Right ventricle myocardium superior (tissue), 1 donor: ENCODE data around the gene ZMYM2. TPM values are rescaled to one million over a fixed set of nuclear protein-coding genes. Genes with fewer than 3 reads are reported as not detected.
A peak's percentile ranks its signal among the peaks of the same experiment; 100 is the strongest.
"Not testable (repeated sequence)": the region's sequence is repeated elsewhere in the genome, so short reads cannot be mapped to it uniquely, and the experiment has no call there.

ENCODE experiments used
- ATAC-seq: fragments of 200-7000 bp; cut with Tn5 transposase; one replicate; pipeline ENCODE4 v1.9.1; 2020; ENCODE audit warnings: mild to moderate bottlenecking; ENCODE audit not compliant: poor library complexity
- DNase-seq: peaks from one replicate; pipeline ENCODE4 v3.0.0-alpha.2; 2020
- intact Hi-C: fragments of 100-400 bp; cut with DNase I; formaldehyde crosslinking; loops from one replicate; pipeline ENCODE4 v1.11.2; 2022
- long read RNA-seq: library from polyadenylated mRNA; unstranded; transcript quantifications from one replicate; pipeline ENCODE4 v2.0.0, GENCODE V29; 2021
- total RNA-seq: library from RNA; stranded (reverse); fragmentation: NEBNext Ultra II Directional; extraction: Animal tissue kit (Norgen Biotek cat#: 25700); gene quantifications from one replicate; pipeline ENCODE4 v1.2.1, GENCODE V29; 2021
- donor health status: DM: no; HTN: yes; CAD: no; lungs with severe emphysema.

Gene ZMYM2
- total RNA-seq, result 48.4 TPM
- long read RNA-seq, full-length matches to known transcripts, result 2 of 36 reads
- long read RNA-seq, partial matches to known transcripts, result 12 of 36 reads
- long read RNA-seq, other reads (novel, unspliced or antisense), result 22 of 36 reads

DNA sequence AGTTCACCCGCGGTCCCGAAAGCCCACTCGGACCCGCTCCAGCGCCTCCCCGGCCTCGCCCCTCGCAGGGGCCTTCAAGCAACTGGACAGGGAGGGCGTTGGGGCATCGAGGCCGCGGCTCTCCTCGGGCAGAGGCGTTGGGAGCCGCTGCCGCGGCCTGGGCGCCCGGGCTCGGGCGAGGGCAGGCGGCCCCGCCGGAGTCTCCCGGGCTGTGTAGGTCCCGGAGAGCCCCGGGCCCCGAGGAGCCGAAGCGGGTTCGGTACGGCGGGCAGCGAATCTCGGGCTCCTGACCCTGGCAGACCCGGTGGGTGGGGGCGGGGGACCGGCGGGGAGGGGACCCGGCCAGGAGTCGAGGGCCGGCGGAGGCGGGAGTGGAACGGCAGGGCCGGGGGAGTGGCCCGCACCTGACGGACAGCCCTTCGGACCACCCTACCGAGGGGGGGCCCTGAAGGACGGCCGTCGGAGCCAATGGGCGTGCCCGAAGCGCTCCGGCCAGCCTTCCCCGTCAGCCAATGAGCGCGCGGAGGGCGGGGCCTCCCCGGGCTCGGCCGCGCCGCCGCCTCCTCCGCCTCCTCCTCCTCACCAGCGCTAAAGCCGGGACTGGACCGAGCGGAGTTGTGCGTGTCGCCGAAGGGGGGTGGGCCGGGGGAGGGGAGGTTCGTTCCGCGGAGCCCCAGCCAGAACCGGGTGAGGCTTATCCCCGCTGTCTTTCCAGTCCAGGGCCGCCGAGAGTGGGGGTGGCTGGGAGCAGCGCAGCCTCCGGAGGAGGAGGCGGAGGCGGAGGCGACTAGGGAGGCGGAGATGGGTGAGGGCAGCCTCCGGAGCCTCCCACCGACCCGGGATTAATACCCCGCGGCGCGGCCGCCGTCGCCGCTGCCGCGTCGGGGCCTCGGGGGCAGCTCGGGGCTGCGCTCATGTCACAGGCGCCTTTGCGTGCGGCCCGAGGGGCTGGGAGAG, at the start of gene ZMYM2:
ZMYM2 (plus strand) TSS at position 573 of the 957 bp plus-strand sequence. CDS start 34,346 bp downstream, outside the sequence.
- ATAC-seq (peak; percentile 95), DNase-seq (peak; percentile 99)
- intact Hi-C loops, result loop anchor here (5.0 kb wide), 1 partner anchor 96 kb away; the partner anchor contains the start of gene ZMYM5

DNA sequence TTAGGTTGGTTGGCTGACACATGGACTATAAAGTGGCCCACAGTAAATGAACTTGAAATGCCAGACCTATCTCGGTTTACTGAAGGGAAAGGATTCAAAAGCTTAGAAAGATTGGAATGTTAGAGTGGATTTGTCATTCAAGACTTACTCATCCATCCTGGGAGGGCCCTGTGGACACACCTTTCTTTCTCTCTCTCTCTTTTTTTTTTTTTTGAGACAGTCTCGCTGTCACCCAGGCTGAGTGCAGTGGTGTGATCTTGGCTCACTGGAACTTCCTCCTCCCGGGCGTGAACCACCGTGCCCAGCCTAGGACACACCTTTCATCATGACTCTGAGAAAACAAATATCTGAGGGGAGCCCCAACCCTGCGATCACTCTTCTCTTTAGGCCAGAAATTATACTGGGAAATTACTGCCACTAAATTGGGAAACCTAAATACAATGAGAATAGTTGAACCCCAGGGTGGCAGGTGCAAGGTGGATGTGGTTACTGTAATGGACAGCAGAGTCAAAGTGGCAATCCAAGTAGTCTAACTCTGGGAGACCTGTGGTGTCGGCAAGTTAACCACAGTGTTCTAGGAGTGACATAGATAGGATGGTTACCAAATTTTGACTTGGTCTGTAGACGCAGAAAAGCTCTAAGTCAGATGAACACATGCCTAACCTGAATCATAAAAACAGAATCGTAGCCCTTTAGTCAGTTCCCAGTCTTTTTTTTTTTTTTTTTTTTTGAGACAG, 48.0 kb upstream of the ZMYM2 start:
- DNase-seq (no peak), ATAC-seq (no peak)
- intact Hi-C loops, result no loop called here

DNA sequence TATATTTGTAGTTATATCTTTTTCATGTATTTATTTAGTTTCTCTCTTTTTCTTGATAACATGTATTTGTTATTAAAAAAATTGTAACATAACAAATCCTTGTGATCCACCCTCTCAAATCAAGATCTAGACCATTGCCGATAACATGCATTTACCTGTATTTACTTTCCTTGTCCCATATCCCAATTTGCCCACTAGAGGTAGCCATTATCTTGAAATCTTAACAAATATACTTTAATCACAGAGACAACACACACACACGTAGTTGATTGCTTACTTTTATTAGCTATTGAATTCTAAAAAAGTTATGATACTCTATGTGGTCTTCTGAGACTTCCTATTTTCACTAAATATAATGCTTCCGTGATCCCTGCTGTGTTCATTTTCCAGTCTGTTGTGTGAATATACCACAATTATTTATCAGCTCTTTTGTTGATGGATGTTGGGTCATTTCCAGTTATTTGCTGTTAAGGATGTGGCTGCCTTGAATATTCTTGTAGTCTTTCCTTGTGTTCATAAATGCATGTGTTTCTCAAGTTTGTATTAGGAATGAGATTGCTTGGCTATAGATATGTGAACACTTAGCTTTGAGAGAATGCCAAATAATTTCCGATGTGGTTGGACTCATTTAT, 31.3 kb upstream of the ZMYM2 start:
- DNase-seq (no peak), ATAC-seq (no peak)
- intact Hi-C loops, result no loop called here

DNA sequence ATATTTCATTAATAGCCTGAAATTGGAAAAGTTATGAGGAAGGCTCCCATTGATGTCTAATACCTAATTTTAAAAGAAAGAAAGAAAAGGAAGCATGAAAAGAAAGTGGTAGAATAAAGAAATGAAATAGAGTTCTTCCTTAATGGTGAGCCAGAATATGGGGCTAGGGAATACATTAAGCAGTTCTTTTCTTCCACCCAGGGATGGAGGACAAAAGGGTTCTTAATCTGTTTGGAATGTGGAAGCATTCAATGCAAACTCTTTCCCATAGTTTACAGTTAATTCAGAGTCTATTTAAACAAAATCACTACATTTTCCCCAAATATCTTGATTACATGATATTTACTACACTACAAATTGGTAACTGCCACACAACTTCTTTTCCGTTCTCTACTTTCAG, 18.4 kb upstream of the ZMYM2 start:
- intact Hi-C loops, result no loop called here
- DNase-seq (no peak), ATAC-seq (no peak)

DNA sequence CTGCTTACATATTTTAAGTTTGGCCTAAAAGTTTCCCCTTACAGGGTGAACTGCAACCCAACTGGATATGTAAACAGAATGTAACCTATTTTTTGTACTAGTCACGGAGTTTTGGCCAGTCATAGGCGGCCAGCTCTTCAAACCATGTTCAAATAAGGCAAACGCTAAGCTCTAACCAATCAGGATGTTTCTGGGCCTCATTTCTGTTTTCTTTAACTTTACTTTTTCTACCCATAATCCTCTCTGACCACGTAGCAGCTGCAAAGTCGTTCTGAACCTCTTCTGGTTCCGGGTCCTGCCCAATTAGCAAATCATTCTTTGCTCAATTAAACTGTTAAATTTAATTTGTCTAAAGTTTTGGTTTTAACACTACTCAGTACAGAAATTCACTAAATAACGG, 8.2 kb upstream of the ZMYM2 start:
- ATAC-seq (no peak), DNase-seq (no peak)
- intact Hi-C loops, result no loop called here

DNA sequence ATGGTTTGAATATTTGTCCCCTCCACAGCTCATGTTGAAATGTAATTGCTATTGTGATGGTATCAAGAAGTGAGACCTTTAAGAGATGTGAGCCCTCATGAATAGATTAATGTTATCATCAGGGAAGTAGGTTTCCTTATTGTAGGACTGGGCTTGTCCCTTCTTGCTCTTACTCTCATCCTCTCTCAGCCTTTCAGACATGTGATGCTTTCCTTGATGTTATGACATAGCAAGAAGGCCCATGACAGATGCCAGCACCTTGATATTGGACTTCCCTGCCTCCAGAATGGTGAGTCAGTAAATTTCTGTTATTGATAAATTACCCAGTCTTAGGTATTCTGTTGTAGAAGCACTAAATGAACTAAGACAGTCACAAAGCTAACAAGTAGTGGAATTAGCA, 5.7 kb upstream of the ZMYM2 start:
- intact Hi-C loops, result no loop called here
- no peak for DNase-seq
- no peak for ATAC-seq

DNA sequence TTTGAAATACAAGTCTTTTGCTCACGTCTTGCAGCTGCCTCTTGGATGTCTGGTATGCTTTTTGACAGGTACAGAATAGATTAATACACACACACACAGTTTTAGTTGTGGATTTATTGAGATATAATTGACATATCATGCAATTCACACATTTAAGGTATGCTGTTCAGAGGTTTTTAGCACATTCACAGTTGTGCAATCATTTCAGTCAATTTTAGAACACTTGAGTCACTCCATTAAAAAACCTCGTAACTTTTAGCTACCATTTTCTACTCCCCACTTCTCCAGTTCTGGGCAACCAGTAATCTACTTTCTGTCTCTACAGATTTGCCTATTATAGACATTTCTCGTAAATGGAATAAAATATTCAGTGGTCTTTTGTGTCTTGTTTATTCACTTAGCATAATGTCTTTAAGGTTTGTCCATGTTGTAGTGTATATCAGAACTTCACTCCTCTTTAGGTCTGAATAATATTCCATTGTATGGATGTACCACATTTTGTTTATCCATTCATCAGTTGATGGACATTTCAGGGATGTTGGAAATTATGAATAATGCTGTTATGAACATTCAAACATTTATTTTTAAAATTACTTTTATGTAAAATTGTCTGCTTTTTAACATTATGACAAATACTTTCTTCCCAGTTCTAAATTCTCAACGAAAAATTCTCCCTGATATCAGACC, 2.5 kb upstream of the ZMYM2 start:
- intact Hi-C loops, result loop anchor here (5.0 kb wide), 1 partner anchor 94 kb away; the partner anchor contains the start of gene ZMYM5
- no peak for ATAC-seq
- DNase-seq, result no peak

DNA sequence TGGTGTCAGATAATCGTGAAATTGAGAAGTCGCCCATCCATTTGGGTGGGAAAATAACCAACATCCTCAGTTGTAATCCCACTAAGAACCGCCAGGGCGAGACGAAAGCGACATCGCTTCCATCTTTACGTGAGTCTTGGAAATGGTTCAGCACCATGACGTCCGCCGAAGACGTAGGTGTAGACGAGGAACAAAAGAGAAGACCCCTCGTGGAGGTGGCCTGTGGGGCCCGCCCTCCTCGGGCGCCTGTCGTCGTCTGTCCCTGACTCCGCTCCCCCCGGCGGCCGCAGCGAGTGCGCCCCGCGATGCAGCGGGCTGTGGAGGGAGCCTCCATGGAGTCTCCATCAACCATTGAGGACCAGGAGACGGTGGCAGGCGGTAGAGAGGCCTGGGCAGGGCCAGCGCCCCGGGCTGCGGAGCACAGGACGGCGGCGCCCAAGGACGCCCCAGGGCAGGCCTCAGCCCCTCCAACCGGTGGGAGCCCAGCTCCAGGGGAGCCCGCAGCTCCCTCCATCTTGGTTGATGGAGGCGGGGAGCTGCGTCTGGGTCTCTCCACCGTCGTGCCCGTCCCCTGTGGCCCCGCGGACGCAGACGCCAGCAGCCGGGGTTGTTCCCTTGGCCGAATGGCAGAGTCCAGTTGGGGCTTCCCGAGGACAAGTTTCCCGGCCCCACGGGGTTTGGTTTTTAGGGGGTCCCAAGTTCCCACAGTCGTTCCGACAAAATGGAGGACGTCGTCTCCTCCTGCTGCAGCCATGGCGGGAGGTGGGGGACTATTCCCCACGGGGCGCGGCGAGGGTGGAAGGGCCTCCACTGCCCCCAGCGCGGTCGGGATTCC, 990 bp upstream of the ZMYM2 start:
- ATAC-seq, result peak; percentile 14
- intact Hi-C loops, result loop anchor here (5.0 kb wide), 1 partner anchor 95 kb away; the partner anchor contains the start of gene ZMYM5

DNA sequence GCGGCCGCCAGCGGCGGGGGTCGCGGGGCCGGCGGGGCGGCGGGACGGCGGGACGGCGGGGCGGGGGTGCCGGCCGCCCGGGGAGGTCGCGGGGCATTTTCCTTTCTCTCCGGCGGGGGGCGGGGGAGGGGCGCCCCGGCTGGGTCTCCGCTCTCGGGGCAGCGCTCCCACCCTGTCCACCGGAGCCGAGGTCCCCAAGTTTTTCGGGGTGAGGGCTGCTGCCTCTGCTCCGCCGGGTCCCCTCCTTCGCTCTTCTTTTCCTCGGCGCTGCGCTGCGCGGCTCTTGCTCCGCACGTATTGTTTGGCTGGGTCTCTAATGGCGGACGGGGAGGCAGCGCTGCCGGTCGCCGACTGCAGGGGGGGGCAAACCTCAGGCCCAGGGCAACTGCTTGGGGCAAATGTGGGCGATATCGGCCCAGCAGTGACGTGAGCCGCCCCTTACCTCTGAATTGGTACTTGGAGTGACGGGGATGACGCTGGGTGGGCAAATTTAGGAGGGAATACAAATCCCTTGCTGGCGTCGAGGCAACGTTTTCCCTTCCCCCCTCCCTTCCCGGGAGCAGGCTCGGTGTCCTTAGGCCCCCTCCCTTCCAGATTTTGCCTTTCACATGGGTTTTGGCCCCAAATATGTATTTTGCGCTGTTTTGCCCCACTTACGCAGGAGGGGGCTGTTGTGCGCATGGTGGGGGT, 759 bp downstream of the ZMYM2 start:
- peak; percentile 79 for DNase-seq
- peak; percentile 26 for ATAC-seq
- intact Hi-C loops, result loop anchor here (5.0 kb wide), 1 partner anchor 97 kb away; the partner anchor contains the start of gene ZMYM5

More for the DNA sequence above, 990 bp upstream of the ZMYM2 start:
- DNase-seq, result peak; percentile 83

DNA sequence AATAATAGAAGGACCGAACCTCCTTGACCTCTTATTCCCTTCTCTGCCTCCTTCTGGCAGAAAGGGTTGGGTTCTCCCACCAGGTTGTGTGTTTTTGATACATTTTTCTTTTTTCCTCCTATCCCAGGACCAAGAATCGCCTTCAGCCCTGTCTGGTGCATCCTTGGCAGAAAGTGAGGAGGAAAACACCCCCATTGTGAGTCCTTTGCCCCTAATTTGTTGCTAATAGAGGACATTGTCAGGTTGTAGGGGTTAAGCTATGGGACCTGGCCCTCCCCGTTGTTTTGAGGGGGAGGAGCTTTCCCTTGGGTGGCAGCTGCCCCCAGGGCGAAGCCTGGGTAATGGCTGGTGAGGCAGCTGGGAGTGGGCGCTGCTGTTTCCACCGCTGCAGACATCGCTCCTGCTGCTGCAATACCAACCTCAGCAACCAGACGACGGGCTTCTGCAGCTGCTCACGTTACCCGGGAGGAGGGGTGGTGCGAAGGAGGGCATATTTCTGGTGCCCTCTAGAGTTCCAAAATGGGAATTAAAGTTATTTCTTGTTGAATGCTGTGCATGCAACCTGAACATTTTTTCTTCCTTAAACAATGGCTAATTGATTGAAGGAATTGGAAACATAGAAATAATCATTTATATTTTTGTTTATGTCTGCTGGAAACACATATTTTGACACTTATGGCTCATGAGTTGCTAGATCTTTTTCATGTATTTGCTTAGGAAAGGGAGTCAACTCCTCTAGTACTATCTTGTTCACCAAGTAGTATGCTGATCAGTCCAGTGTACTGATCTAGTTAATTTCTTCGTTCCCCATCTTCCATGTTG, 1.5 kb downstream of the ZMYM2 start:
- intact Hi-C loops, result loop anchor here (5.0 kb wide), 1 partner anchor 98 kb away; the partner anchor contains the start of gene ZMYM5
- ATAC-seq, result peak; percentile 61
- peak; percentile 89 for DNase-seq

DNA sequence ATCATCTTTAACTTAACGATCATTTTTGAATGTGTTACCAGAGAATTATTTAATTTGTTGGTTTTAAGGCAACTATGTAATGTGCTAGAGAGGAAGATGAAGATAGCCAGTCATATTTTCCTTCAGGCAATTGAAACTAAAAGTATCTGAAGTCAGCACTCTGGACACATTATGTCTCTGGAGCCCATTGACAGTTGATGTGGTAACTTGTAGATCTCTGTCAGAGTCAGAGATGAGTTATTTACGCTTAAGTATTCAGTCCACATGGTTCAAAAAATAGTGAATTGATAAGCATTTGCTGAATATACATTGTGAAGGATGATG, 2.1 kb downstream of the ZMYM2 start:
- DNase-seq (no peak), ATAC-seq (no peak)
- intact Hi-C loops, result no loop called here

DNA sequence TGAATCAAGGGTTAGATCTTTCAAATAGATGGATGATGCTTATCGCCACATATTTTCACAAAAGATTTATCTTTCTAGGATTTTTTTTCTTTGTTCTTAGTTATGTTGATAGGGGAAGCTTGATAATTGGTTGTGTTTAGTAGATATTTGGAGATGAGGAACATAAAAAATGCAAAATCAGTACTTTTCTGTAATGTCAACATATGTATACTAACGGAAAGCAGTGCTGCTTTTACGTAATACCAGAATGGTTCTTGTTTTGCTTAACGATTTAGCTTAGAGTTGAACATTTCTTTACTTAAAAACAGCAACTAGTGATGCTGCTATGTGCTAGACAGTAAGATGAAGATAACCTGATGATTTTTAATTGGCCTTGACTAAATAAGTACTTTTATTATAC, 3.0 kb downstream of the ZMYM2 start:
- no peak for ATAC-seq
- intact Hi-C loops, result no loop called here
- DNase-seq, result no peak

DNA sequence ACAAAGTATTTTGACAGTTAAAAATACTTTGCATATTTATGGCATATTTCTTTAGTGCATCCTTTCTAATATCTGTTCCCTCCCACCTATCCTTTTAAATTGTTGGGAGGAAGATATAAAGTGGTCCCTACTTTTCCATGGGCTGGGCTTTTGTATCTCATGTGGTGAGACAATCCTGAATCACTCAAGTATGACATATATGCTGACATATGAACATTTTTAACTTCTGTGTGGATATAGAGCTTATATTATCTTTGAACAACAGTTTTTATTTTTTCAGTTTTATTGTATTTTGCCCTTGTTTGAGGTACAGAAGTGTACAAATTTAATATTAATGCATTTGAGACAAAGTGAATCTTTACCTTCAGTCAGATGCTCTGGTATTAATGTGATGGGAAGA, 3.4 kb downstream of the ZMYM2 start:
- DNase-seq (no peak), ATAC-seq (no peak)
- intact Hi-C loops, result no loop called here

DNA sequence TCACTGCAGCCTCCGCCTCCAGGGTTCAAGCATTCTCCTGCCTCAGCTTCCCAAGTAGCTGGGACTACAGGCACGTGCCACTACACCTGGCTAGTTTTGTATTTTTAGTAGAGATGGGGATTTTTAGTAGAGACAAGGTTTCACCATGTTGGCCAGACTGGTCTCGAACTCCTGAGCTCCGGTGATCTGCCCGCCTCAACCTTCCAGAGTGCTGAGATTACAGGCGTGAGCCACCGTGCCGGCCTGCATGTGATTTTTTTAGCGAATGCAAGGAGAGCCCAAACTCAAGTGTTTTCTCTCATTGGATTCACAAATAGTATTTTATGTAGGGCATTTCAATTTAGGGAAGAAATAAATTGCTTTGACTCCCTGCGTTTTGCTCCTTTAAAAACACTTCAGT, 4.4 kb downstream of the ZMYM2 start:
- intact Hi-C loops, result no loop called here
- DNase-seq (no peak), ATAC-seq (no peak)

DNA sequence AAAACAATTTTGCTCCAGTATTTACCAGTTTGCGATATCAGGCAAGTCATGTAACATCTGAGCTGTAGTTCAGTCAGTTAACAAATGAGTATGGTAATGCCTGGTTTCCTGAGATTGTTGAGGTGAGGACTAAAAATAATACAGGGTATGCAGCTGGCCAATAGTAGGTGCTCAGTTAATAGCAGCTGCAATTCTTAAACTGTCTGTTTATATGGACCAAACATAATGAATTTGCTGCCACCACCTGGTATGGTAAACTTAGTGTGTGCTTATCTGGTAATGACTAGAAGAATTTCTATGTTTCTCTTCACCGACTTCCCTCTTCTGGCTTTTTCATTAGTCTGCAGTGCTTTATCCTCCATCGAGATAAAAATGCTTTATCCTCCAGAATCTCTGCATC, 9.1 kb downstream of the ZMYM2 start:
- ATAC-seq, result no peak
- intact Hi-C loops, result no loop called here
- no peak for DNase-seq

DNA sequence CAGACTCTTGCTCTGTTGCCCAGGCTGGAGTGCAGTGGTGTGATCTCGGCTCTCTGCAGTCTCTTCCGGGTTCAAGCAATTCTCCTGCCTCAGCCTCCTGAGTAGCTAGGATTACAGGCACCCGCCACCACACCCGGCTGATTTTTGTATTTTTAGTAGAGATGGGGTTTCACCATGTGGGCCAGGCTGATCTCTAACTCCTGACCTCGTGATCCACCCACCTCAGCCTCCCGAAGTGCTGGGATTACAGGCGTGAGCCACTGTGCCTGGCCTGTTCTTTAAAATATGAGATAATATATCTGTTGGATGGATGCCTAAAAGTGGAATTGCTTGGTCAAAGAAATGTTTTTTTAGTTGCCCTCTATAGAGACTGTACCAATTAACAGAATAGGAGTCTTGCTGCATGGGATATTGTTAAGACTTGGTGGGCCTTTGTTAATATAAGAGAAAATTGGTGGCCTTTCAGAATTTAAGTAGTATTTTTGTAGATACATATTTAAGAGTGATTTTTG, 16.0 kb downstream of the ZMYM2 start:
- peak; percentile 16 for ATAC-seq
- intact Hi-C loops, result not testable (repeated sequence)

More for the DNA sequence above, 16.0 kb downstream of the ZMYM2 start:
- not testable (repeated sequence) for DNase-seq
